ENCODE results near the gene FJX1.

DNA sequence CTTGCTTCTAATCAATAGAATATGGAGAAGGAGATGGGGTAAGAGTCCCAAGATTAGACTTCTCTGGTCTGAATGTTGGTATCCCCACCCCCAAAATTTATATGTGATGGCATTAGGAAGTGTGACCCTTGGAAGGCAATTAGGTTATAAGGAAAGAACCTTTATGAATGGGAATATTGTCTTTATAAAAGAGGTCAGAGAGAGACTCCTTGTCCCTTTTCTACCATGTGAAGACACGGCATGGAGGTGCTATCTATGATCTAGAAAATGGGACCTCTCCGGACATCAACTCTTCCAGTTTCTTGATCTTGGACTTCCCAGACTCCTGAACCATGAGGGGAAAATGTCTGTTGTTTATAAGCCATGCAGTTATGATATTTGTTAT is 37.9 kb upstream of the FJX1 start:
- TF ChIP-seq POLR2A (IDR thresholded peaks at IDR 0.05) = no peak
- TF ChIP-seq, protein P1, sequence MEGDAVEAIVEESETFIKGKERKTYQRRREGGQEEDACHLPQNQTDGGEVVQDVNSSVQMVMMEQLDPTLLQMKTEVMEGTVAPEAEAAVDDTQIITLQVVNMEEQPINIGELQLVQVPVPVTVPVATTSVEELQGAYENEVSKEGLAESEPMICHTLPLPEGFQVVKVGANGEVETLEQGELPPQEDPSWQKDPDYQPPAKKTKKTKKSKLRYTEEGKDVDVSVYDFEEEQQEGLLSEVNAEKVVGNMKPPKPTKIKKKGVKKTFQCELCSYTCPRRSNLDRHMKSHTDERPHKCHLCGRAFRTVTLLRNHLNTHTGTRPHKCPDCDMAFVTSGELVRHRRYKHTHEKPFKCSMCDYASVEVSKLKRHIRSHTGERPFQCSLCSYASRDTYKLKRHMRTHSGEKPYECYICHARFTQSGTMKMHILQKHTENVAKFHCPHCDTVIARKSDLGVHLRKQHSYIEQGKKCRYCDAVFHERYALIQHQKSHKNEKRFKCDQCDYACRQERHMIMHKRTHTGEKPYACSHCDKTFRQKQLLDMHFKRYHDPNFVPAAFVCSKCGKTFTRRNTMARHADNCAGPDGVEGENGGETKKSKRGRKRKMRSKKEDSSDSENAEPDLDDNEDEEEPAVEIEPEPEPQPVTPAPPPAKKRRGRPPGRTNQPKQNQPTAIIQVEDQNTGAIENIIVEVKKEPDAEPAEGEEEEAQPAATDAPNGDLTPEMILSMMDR (IDR thresholded peaks at IDR 0.05) = no peak

Data from Peyer's patch (tissue), 4 donors.